Right renal pelvis (tissue), 4 donors: ENCODE data around the gene DAP. TPM values are rescaled to one million over a fixed set of nuclear protein-coding genes. Genes with fewer than 3 reads are reported as not detected.
"Not testable (repeated sequence)": the region's sequence is repeated elsewhere in the genome, so short reads cannot be mapped to it uniquely, and the experiment has no call there.

Experiments used
- DNase-seq, 4 donors: peaks; one replicate each; pipeline ENCODE4 v3.0.0-alpha.2; 2013; ENCODE audit warnings: low read depth in 4 of 4, low spot score in 3 of 4, missing footprints in 1 of 4
- polyA plus RNA-seq, 4 donors: library from polyadenylated mRNA; unstranded; fragments of 120-200 nt; gene quantifications; one replicate each; pipeline ENCODE4 v1.2.1, GENCODE V29; 2013; ENCODE audit not compliant: insufficient read length in 4 of 4

DAP gene
- polyA plus RNA-seq, 4 donors = 120 to 137 (median 128) TPM

DNA sequence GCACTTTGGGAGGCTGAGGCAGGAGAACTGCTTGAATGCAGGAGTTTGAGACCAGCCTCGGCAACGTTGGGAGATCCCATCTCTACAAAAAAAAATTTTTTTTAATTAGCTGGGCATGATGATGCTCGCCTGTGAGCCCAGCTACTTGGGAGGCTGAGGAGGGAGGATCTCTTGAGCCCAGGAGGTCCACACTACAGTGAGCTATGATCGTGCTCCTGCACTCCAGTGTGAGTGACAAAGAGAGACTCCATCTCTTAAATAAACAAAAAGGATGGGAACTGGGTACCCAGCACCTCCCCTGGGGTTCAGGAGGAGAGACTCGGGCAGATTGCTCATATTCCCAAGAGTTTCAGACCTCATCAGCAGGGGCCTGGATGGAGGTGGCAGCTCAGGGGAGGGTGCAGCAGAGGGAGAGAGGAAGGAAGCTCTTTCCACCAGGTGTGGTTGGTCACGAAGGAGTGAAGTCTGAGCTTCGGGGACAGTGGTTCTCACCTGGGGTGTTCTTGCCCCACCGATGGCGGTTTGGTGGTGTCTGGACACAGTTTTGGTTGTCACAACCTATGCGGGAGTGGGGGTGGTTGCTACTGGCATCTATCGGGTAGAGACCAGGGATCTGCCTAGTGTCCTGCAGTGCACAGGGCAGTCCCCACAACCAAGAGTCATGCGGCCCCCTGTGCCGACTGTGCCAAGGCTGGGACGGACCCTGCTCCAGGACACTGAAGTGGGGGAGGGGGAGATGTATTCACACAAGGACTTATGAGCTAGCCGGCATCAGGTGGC, 124.5 kb downstream of the DAP start:
- DNase-seq = no peak

DNA sequence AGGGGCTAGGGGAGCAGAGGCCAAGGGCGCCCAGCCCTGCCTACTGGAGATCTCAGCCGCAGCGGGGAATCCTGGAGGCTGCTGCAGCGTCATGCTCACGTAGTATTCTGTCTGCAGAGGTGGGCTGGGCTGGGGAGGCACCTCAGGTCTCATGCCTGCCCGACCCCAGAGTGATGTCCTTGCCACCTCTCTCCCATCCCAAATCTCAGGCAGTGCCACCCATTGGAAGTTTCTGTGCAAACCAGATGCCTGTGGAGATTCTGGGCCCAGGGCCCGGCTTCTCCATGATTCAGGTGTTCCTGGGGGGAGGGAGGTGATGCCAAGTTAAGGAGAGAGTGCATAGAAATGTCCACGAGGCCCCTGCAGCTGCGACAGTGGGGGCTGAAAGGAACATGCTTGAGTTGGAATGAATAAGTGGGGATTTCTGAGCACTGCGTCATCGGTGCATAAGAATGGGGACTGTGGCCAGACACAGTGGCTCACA, 125.1 kb downstream of the DAP start:
- DNase-seq = no peak

DNA sequence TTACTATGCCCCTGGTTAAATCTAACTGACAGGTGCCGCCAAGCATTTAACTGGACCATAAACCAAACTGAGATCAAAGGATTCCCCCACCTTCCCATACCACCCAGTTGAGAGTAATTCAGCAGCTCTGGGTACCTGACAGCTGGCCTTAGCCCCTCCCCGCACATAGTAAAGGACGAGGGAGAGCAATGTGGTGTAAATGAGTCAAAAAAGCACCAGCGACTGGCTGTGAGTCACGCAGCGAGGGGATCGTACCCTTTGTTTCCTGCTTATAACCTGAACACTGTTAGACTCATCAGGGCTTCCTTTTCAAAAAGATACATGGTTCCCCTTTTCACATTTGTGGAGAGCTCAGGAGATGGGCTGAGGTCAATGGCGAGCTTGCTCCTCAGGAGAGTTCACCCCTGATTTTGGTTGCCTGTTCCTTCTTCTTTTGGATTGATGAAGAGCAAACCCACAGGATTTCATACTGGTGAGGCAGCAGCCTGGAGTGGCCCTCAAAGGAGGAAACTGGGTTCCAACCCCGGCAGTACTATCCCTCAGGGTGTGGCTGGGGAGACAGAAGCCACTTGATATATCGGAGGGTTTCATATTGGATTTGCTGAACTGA, 125.7 kb downstream of the DAP start:
- no peak for DNase-seq

DNA sequence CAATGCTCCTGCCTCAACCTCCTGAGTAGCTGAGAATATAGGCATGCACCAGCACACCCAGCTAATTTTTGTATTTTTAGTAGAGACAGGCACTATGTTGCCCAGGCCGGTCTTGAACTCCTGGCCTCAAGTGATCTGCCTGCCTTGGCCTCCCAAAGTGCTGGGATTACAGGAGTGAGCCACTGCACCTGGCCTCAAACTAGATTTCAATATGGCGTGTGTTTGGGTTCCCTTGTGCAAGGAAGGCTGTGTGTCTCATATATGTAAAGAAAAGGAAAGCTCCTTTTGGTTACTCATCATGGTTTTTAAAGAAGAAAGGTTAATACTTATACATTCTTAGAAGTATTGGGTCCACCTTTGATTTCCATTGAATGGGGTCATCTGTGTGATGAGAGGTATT, 126.5 kb downstream of the DAP start:
- DNase-seq = no peak

DNA sequence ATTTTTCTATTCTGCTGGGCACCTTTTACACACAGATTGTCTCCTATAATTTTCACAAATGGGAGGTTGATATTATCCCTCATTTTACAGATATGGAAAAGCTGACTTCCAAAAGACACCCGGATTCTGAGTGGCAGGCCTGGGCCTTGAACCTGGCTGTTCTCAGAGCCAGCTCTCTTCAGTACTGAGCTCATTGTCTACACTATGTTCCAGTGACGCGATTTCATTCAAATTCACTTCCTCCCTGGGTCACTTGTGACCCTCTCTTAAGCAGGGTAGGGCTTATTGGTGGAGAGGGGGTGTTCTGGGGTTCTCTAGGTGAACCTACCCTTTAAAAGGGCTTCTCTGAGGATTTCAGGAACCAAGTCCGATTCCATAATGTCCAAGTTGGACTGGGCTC, 127.0 kb downstream of the DAP start:
- DNase-seq = no peak

DNA sequence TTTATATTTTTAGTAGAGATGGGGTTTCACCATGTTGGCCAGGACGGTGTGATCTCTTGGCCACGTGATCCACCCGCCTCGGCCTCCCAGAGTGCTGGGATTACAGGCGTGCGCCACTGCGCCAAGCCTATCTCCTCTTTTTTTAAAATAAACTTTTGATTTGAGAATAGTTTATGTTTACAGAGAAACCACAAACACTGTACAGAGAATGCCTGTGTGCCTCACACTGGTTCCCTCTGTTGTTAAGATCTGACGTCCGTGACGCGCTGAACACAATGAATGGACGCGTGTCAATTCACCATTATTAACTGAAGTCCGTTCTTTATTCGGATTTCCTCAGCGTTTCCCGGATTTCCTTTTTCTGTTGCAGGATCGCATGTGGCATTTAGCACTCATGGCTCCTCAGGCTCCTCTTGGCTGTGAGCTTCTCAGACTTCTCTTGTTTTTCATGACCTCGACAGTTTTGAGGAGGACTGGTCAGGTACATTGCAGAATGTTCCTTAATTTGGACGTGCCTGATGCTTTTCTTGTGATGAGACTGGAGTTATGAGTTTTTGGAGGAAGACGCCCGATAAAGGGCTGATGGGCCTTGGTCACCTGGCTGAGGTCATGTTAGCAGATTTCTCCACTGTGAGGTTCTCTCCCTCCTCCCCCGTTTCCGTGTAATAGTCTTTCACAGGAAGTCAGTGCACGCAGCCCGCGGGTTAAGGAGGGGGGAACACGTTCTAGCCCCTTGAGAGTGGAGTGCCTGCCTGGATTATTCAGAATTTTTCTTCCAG, 127.6 kb downstream of the DAP start:
- no peak for DNase-seq

DNA sequence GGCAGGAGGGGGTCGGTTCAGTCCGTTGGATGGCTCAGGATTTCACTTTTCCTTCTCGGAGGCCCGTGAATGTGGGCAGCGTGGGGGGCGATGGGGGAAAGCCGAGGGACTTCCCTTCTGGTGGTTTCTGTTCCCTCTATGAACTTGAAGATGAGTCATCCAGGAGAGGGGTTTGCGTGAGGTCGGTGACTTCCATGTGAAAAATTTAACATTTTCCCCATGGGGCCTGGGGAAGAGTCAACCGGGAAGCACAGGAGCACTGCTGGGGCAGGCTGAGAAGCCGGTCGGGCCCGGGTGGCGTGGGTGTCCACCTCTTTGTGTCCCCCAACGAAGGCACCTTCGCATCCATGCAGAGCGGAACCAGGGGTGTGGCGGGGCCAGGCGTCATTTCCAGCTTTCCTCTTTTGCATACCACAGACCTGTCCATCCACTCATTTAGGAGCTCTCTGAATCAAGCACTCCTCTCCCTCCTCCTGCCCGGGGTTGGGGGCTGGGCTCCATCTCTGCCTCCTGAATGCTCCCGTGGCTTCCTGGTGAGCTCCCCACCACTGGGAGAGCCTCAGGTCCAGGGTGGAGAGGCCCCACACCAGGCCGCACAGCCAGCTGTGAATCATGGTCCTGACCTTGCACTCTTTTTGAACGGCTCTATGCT, 128.8 kb downstream of the DAP start:
- DNase-seq = no peak

DNA sequence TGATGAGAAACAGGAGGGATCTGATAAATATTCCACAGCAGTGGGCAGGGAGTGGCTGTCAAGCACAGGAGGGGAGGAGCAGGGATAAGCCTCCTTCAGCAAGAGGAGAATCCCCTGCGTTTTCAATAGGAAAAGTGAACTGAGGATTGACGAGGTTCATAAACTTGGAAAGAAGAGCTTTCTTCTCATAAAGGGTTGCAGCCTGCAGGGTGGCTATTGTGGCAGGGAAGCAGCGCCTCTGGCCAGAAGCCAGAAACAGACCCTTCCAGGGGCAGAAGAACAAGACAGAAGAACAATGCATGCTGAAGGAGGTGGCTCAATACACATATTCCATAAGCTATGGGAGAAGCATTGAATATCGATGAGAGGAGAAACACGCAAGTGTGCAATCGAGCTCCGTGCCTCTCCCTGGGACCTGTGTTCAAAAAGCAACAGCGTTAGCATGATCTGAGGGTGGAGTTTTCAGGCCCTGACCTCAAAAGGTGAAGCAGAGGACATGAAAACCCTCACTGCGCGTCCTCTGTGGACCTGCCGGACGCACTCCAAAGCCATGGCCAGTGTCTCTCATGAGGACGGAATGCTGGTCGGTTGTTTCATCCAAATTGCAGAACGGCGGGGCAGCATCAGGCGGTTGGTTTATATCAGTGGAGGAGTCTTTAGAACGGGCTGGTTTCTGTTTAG, 129.6 kb downstream of the DAP start:
- no peak for DNase-seq

DNA sequence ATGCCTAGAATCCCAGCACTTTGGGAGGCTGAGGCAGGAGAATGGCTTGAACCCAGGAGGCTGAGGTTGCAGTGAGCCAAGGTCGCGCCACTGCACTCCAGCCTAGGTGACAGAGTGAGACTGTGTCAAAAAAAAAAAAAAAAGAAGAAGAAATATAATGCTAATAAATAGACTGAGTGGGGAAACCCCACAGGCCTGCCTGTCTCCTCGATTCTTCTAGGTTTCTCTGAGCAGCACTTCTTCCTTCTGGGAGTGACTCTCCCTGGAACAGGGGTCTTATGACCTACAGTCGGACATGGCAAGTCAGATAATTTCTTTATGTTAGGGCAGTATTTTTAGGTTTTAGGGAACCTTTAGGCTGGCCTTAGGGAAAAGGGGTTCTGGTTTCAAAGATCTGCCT, 130.3 kb downstream of the DAP start:
- not testable (repeated sequence) for DNase-seq

DNA sequence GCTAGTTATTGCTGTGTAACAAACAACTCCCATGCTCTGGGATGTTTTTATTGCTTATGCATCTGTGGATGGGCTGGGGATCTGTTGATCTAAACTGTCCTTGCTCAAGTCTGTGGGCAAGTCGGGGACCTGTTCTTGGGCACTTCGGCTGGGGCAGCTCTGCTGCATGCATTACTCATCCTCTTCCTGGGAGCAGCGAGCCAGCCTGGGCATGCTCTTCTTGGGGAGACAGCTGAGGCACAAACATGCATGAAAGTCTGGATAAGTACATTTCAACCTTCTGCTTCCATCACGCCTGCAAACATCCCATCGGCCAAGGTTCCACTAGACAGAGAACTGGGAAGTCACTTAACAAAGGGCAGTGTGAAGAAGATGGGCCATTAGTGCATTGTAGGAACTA, 130.9 kb downstream of the DAP start:
- DNase-seq = no peak

DNA sequence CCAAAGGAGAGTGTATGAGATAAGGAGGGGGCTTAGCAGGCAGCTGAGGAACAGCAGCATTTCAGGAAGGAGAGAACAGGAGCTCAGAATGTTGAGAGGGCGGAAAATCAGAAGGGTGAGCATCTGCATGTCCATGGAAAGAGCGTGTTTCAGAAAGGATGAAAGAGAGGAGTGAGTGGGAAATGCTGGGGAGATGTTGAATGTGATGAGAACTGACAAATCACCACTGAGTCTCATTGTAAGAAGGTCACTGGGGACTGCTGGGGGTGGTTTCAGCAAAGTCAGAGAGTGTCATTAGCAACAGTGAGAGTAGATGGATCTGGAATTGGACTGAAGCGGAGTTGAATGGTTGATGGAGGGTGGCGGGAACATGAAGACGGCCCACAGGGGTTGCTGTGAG, 131.4 kb downstream of the DAP start:
- DNase-seq = no peak

Other genes with a start within 250 kb of the DAP start
- gene ANKRD33B, start 197.2 kb downstream of the DAP start, polyA plus RNA-seq = 1 to 10 TPM; 1.4 to 1.9 (median 1.8) TPM